Activated naive CD8-positive, alpha-beta T cell treated with anti-CD3 and anti-CD28 coated beads, Interleukin-2, amount 50 U/mL, for 16 hours (primary cell): ENCODE measurements around the gene FBXW8.
"Not testable (repeated sequence)": the region's sequence is repeated elsewhere in the genome, so short reads cannot be mapped to it uniquely, and the experiment has no call there.

Experiments
- DNase-seq: peaks from one replicate; pipeline ENCODE4 v3.0.0-alpha.2; 2020; ENCODE audit warnings: low read depth, low spot score

Gene FBXW8

DNA sequence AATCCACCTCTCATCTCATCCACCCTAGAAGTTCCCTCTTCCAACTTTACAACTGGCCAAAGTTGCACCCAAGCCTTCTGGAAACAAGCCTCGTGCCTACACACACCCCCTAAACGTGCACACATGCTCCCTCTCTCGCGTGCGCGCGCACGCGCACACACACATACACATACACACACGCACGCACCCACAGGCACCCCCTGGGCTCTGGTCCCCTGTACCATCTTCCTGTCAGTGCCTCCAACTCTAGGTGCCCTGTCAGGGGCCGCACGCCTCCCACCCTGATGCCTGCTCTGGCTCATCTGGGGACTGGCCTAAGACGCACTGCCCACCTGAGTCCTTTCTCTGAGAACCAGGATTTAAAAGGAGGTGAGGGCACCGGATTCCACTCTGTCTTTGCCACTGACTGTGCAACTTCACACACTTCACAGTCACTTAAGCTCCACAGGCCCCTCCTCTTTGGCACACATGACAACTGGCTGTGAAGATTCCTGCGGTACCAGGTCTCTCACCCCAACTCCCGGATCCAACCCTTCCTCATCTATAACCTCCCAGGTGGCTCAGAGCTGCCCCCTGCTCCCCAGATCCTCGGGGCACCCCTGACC lies 142.9 kb downstream of the FBXW8 start:
- DNase-seq = no peak

DNA sequence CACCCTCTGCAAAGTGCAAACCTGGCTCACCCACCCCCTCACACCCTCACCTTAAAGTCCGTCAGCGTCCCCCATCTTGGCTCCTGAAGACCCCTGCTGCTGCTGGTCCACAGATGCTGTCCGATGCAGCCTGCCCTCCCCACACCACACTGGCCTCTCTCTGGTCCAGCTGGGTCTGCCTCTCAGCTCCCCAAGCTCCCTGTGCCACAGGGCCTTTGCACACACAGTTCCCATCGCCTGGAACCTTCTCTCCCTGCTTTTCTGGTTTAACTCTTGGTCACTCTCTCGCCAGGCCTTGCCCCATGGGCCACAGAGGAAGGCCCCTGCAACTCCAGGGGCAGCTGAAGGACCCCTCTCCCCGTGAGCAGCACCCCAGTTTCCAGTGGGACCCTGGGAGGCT lies 143.5 kb downstream of the FBXW8 start:
- no peak for DNase-seq

DNA sequence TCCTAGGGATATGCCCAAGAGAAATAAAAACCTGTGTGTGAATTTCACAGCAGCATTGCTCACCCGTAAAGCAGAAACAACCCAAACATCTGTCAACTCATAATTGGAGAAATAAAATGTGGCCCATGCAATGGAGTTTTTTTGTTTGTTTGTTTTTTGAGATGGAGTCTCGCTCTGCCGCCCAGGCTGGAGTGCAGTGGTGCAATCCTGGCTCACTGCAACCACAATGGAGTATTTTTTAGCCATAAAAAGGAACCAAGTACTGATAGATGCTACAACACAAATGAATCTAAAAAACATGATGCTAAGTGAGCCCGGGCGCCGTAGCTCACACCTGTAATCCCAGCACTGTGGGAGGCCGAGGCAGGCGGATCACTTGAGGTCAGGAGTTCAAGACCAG lies 146.9 kb downstream of the FBXW8 start:
- not testable (repeated sequence) for DNase-seq

DNA sequence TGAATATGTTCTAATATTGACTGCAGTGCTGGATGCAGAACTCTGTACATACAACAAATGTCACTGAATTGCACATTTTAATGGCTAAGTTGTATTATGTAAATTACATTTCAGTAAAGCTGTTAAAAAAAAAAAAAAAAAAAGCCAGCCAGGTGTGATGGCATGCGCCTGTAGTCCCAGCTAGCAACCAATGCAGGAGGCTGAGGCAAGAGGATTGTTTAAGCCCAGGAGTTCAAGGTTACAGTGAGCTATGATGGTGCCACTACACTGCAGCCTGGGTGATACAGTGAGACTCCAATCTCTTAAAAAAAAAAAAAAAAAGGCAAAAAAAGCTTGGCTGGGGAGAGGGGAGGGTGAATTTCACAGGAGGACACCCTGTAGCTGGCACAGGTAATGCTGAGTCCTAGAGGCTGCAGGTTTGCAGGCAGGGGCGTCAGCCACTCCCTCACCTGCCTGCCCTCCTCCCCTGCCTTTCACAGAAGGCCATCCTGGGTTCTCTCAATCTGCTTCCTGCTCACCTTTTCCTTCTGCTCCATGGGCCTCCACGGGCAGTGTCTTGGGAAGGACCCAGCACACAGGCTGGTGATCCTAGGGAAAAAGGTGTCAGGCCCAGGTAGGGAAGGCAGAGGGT lies 147.8 kb downstream of the FBXW8 start:
- no peak for DNase-seq

DNA sequence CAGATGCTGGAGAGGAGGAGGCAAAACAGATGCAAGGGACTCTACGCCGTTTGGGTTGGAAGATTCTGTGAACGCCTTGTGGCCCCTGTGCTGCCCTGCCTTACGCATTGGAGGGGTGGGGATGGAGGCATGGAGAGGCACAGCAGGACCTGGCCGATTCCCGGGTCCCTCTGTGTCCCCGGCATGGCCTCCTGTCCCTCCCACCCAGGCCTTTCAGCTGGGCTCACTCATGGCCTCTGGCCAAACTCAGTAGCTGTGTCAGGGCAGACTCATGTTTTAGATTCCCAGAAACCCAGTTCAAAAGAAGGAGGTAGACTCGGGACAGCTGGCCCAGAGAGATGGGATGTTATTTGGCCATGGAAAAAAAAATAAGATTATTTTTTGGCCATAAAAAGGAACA lies 148.4 kb downstream of the FBXW8 start:
- DNase-seq = no peak

DNA sequence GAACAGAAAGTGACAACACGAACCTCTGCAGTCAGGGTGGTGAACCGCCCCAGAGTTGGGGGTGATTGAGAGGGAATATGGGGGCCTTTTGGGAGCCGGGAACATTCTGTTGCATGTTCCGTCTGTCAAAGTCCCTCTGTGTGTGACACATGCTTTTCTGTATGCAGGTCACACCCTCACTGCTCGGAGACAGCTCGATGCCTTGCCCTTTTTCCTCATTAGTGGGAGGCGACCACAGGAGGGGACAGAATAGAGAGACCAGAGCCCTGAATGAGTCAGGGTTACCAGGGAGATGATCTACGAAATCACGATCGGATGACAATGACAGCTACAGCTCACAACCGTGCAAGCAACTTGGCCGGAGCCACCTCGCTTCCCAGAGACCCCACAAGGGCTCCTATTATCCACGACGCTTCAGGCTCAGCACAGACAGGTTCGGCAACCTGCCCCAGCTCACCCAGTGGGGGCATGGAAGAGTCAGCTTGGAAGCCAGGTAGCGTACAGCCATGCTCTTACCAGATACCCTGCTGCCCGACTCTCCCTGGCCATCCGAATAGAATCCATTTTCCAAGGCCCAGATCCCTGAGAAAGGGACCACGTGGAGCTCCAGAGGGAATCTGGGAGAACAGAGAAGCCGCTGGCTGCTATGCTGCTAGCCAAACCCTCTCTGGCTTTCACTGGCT lies 149.6 kb downstream of the FBXW8 start:
- no peak for DNase-seq

DNA sequence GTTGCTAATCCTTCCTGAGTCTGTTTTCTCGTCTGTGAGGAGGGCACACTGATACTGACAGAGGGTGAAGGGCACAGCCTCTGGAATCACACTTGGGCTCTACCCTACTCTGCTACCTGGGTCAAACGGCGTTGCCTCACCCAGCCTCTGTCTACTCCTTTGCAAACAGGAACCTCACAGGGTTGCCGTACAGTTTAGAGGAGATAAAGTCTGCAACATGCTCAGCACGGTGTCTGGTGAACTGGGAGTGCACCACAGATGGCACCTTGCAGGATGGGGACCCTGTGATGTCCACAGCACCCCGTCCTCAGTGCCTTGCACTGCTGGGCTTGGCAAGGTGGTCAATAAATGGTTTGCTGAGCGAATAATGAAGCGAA lies 150.2 kb downstream of the FBXW8 start:
- DNase-seq = no peak

DNA sequence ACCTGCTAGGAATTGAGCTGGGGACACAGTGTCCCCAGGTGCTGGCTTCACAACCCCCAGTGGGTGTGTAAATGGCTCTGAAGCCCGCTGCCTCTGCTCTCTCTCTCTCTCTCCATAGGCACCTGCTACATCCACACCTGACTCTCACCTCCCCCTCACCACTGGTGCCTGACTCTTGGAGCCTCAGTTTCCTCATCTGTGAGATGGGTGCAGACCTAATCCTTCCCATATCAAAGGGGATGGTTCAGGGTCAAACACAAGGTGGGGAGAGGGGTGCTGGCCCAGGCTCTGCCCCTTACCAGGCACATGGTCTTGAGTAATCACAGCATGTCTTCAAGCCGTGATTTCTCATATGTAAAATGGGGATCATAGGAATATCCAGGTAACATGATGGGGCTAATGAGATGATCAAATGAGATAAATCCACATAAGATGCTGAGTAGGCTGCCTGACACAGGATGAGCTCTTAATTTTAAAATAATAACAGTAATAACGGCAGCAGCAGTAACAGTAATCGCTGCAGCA lies 150.9 kb downstream of the FBXW8 start:
- DNase-seq = no peak

DNA sequence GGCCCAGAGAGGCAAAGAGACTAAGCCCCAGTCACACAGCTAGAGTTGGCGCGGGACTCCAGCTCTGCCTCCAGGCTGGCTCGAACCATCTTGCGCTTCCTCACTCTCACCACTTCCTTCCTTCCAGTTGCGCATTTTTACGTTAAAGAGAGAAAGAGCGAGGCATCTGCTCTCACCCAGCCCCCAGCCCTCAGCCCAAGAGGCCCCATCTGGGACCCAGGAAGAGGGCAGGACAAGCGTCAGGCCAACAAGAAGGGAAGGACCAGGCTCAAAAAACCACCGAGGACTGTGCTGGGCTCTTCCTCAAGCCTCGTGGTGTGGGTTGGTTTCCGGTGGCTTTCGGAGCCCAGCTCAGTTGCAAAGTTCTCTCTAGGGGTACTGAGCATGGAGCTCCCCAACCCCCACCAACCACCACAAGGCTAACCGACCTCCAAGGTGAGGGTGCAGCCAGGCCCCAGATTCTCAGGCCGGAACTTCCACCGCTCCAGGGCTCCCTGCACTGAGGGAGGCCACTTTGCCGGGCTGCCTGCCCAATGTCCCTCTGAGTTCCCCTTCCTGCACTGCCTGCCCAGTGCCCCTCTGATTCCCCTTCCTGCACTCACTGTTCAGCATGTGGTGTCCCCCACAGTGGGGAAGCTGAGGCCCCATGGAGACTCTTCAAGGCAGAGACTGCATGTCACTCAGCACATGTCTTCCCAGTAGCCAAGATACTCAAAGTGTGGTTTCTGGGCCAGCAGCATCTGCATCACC lies 152.6 kb downstream of the FBXW8 start:
- DNase-seq = no peak

DNA sequence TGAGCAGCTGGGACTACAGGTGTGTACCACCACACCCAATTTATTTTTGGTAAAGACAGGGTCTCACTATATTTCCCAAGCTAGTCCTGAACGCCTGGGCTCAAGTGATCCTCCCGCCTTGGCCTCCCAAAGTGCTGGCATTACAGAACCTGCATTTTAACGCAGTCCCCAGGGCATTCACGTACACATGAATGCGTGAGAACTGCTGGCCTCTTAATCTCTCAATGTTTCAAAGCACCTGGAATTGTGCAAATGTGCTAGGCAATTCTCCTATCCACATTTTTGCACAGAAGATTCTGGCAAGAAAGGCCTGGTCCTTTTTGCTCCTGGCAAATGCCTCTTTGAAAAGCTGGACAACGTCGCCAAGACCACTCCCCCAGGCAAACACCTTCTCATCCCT lies 153.3 kb downstream of the FBXW8 start:
- DNase-seq = no peak

DNA sequence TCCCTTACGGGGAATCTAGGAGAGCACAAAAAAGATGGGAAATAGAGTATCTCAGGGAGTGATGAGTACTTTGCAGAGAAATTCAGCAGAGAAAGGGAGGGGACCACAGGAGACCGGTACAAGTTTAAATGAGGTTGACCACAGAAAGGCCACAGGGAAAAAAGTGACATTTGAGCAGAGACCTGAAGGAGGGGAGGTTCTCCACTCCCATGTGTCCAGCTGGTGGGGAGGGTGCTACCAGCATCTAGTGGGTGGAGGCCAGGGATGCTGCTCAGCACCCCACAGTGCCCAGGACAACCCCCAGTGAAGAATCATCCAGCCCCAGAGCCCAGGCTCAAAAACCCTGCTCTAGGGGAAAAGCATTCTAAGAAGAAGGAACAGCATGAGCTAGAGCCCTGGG lies 153.8 kb downstream of the FBXW8 start:
- no peak for DNase-seq

DNA sequence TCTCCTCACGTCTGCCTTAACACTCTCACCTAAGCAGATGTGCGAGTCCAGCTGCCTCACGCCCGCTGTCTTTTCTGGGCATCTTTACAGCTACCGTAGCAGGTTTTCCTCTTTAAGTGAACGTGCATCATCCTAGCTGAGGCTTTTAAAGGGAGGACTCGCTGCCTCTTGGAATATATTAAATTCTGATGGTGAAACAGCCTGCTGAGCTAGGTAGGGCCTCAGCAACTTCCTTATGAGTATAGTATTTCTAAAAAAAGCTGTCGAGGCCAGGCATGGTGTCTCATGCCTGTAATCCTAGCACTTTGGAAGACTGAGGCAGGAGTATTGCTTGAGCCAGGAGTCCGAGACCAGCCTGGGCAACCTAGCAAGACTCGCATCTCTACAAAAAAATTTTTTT lies 156.3 kb downstream of the FBXW8 start:
- no peak for DNase-seq

DNA sequence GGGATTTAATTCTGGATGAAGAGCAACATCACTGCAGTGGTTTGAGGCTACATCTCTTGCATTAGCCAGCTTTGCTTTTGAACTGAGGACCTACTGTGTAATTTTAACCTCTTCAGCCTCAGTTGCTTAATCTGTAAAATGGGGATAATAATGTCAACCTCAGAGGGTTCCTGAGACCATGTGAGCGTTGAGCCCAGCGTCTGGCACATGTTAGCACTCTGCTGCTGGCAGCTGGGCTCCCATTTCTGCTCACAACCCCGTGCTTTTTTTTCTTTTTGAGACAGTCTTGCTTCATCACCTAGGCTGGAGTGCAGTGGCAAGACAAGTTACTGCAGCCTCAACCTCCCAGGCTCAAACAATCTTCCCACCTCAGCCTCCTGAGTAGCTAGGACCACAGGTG lies 156.9 kb downstream of the FBXW8 start:
- DNase-seq = no peak

DNA sequence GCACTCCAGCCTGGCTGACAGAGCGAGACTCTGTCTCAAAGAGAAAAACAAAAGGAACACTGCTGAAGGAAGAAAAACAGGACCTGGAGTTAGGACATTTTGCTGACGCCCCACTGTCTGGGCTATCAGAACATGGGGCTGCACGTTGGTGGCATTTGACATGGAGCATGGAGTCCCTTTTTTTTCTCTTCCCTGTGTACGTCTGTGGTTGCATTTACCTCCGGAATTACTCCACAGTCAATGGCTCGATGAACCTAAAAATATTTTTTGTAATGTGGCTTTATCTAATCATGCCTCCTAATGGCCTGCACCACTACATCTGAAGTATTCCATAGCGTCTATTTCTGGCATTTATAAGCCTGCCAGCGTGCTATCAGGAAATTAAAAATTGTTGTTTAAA lies 157.7 kb downstream of the FBXW8 start:
- DNase-seq = no peak

DNA sequence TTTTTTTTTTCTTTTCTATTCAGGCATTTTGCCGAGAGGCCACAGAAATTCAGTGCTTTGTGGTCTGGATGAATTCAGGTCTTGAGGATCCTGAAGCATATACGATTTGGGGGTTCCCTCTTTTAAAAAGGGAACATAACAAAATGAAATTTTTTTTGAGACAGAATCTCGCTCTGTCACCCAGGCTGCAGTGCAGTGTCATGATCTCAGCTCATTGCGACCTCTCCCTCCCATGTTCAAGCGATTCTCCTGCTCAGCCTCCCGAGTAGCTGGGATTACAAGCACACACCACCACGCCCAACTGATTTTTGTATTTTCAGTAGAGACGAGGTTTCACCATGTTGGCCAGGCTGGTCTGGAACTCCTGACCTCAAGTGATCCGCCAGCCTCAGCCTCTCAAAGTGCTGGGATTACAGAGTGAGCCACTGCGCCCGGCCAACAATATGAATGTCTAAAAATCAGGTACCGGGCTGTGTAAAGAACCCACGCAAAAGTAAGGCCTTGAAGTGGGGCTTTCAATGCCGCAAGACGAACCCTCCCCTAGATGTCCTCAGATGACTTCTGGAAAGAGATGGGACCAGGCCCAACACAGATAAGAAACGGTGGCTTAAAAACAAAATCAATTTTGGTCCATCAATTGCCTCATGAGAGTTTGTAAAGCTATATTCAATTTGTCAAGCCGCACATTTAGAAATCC lies 158.5 kb downstream of the FBXW8 start:
- DNase-seq = no peak

DNA sequence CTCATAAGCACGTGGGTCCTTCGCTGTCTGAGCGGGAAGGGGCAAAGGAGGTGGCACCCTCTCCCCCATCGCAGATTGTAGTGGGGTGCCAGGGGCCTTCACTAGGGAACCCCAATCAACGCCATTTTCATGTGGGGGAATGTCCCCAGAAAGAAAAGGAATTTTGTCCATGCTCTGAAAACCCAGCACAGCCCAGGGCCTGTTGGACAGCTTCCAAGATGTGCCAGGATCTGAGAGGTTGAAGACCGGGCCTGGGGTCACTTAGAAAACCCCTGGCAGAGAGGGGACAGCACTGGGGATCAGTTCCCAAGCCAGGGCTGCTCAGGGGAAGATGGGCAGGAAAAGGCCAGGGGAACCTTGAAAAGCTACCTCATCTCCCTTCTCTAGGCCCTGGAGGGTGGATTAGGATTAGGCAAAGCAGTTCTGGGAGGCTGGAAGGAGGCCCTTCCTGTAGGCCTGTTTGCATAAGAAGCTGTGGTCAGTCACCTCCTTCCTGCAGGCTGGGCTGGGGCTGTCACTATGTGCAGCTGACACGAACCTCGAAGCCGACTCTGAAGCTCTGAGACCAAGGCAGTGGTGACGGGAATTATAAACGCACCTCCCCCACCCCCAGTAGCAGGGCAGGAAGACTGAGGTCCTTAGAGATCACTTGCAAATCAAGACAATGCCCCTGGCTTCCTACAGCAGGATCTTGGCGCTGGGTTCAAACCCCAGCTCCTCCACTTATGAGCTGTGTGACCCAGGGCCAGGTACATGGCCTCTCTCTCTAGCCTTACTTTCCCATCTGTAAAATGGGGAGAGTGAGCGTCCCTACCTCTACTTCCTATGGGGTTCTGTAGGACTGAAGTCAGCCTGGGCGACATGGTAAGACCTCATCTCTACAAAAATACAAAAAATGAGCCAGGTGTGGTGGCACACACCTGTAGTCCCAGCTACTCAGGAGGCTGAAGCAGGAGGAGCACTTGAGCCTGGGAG lies 159.5 kb downstream of the FBXW8 start:
- no peak for DNase-seq

DNA sequence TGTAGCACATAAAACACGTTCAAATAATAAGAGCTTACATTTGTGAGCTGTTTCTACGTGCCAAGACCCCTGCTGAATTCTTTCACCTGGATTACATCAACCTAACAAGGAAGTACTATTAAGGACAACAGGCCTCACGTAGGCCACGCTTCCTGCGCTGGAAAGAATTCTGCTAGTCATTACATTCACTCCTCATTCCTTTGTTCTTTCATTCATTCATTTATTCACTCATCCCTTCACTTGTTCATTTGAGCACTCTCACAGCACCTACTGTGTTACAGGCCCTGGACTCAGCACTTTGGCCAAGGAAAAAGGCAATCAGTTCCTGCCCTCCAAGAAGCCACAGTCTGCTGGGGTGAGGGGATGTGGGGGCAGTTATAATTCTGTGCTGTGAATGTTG lies 160.3 kb downstream of the FBXW8 start:
- DNase-seq = no peak

DNA sequence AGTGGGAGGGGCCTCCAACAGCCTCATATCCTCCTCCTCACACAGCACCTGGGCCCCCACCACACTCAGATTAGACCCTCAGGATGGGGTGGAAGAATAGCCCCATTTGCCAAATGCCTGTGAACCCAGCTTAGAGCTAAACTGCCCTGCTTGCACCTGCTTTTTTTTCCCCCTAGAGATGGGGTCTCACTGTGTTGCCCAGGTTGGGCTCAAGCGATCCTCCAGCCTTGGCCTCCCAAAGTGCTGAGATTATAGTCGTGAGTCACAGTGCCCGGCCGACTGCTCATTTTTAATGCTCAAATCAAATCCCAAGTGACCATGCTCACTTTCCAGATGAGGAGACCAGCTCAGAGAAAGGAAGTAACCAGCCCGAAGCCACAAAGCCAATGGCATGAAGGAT lies 161.4 kb downstream of the FBXW8 start:
- DNase-seq = no peak

DNA sequence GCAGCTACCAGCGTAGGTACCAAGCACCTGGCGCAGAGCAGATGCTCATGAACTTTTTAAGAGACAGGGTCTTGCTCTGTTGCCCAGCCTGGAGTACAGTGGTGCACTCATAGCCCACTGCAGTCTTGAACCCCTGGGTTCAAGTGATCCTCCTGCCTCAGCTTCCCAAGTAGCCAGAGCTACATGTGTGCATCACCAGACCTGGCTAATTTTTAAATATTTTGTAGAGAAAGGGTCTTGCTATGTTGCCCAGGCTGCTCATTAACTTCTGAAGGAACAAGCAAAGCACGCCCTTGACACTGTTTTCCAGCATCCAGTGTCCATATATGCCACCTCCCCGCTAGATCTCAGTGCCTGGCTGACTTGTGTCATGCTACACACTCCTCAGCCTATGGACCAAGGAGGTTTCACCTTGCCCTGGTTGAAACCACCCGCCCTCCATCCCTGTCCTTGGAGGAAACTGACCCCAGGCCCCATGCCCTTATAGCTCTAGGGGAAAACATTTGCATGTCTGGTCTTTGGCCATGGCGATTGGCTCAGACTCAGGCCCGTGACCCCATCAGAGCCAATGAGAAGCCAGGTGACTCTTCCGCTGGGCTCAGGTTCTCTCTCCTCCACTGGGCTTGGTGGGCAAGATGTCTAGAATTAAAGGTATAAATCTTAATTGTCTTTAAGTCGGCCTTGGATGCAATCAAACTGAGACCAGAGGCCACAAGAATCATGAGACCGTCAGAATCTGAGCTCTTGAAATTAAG lies 162.2 kb downstream of the FBXW8 start:
- DNase-seq = no peak

DNA sequence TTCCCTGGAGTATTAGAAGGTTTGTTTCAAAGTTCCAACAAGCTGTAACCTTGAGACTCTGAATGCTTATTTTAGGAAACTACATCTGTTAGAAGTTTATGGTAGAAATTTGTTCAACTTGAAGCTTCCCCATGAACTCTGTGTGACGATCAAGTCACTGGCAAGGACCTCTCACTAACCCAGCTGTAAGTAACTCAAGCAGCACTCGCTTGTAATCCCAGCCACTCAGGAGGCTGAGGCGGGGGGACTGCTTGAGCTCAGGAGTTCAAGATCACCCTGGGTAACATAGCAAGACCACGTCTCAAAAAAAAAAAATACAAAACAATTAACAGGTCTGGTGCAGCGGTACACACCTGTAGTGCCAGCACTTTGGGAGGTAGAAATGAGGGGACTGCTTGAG lies 162.9 kb downstream of the FBXW8 start:
- no peak for DNase-seq
